ENCODE measurements around the gene ELOB.

The ELOB gene

DNA sequence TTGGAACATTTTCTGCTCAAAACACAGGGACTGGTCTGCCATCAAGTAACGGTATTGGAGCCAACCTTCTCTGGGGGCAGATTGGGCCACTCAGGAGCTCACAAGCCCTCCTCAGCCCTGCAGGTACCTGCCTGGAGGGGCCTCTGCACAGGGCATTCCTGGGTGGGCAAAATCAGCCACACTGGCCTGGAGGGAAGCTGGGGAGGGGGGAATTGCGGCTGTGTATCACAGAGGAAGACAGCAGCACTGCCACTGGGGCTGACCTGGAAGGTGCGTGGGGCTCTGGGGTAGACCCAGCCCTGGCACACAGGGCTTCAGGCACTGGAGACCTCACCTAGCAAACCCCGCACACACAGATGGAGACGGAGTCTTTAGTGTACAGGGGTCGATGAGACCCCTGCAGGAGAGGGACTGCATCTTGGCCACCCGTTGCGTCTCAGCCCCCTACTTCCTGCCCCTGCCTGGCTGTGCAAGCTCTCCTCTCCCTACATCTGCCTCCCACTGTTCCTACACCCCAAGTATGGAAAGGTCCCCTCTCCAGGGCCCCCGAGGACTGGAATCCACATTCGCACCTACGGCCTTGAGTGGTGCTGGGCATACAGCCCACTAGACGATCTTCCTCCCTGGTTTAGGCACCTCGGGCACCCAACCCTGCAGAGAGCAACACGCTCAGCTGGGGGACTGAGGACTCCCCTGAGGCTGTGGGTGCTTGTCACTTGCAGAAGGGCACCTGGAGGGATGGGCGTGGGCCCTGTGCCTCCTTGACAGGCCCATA, 31.8 kb downstream of the ELOB start:
- Histone ChIP-seq H2BK5ac (ENCODE audit: low read depth, low read length, poor library complexity) (no peak overlapping the region), H2AK5ac (ENCODE audit: low read length) (no peak overlapping the region), H3K18ac (ENCODE audit: low read length) (no peak overlapping the region), H2BK120ac (ENCODE audit: insufficient read depth, low read length, poor library complexity) (no peak overlapping the region), H3K9me3 (ENCODE audit: insufficient read depth, low read depth, low read length) (peaks cover 2% of the 10 kb centered on the region), H2AFZ (ENCODE audit: insufficient read depth, low read length, poor library complexity) (no peak overlapping the region), H3K27ac (ENCODE audit: low read depth, low read length) (no peak overlapping the region), H3K4me3 (ENCODE audit: low read depth, low read length) (no peak overlapping the region), H3K79me2 (ENCODE audit: control insufficient read depth, insufficient read depth, low read length, poor library complexity) (no peaks in the 10 kb centered on the region), H4K8ac (ENCODE audit: low read depth, low read length) (no peak overlapping the region), H3K23ac (ENCODE audit: low read length) (no peak overlapping the region), H3K9ac (ENCODE audit: low read length) (no peak overlapping the region), H3K4me2 (ENCODE audit: low read length) (no peak overlapping the region), H3K79me1 (ENCODE audit: low read length) (no peaks in the 10 kb centered on the region), H4K91ac (ENCODE audit: low read depth, low read length) (no peak overlapping the region), H4K12ac (ENCODE audit: low read depth, low read length) (no peak overlapping the region), H2BK12ac (ENCODE audit: low read length) (no peak overlapping the region), H3K4ac (ENCODE audit: low read depth, low read length) (no peak overlapping the region), H3K4me1 (ENCODE audit: control insufficient read depth in 1 of 2, insufficient read depth in 2 of 2, low read length in 2 of 2) (no peaks in the 10 kb centered on the region), H3K36me3 (ENCODE audit: control insufficient read depth in 1 of 2, insufficient read depth in 2 of 2, low read length in 2 of 2) (no peaks in the 10 kb centered on the region), H3K27me3 (ENCODE audit: insufficient read depth, low read length) (no peaks in the 10 kb centered on the region), H3K14ac (ENCODE audit: low read length) (no peak overlapping the region)
- WGBS (ENCODE audit: extremely low coverage, insufficient coverage, insufficient read length), result no CpG with 5 or more reads among the region's 15 CpGs
- no peak for DNase-seq

DNA sequence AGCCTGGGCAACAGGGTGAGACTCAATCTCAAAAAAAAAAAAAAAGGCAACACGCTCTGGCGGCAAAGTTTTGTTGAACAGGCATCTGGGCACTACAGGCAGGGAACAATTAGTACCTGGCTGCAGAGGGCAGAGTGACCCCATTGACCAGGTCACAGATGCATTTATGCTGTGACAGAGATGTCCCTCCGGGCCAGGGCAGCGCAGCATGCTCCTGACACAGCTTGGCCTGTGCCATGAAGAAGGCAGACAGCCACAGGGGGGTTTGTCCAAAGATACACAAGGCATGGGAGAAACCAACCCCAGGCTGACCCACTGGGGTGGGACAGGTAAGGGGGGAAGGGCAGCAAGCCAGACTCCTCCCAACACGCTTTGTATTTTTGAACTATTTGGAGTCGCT, 32.4 kb downstream of the ELOB start:
- Histone ChIP-seq H3K4me2 (ENCODE audit: low read length) (no peak overlapping the region), H2BK5ac (ENCODE audit: low read depth, low read length, poor library complexity) (no peak overlapping the region), H3K23ac (ENCODE audit: low read length) (no peak overlapping the region), H2BK12ac (ENCODE audit: low read length) (no peak overlapping the region), H2BK120ac (ENCODE audit: insufficient read depth, low read length, poor library complexity) (no peak overlapping the region), H3K4me3 (ENCODE audit: low read depth, low read length) (no peak overlapping the region), H2AFZ (ENCODE audit: insufficient read depth, low read length, poor library complexity) (no peak overlapping the region), H4K91ac (ENCODE audit: low read depth, low read length) (no peak overlapping the region), H3K9ac (ENCODE audit: low read length) (peak overlapping the region; percentile 38), H3K27ac (ENCODE audit: low read depth, low read length) (no peak overlapping the region), H3K4ac (ENCODE audit: low read depth, low read length) (no peak overlapping the region), H2AK5ac (ENCODE audit: low read length) (no peak overlapping the region), H3K4me1 (ENCODE audit: control insufficient read depth in 1 of 2, insufficient read depth in 2 of 2, low read length in 2 of 2) (no peaks in the 10 kb centered on the region), H3K79me1 (ENCODE audit: low read length) (no peaks in the 10 kb centered on the region), H3K18ac (ENCODE audit: low read length) (no peak overlapping the region), H3K27me3 (ENCODE audit: insufficient read depth, low read length) (no peaks in the 10 kb centered on the region), H4K12ac (ENCODE audit: low read depth, low read length) (no peak overlapping the region), H3K36me3 (ENCODE audit: control insufficient read depth in 1 of 2, insufficient read depth in 2 of 2, low read length in 2 of 2) (no peaks in the 10 kb centered on the region), H3K79me2 (ENCODE audit: control insufficient read depth, insufficient read depth, low read length, poor library complexity) (no peaks in the 10 kb centered on the region), H4K8ac (ENCODE audit: low read depth, low read length) (no peak overlapping the region), H3K9me3 (ENCODE audit: insufficient read depth, low read depth, low read length) (peaks cover 2% of the 10 kb centered on the region), H3K14ac (ENCODE audit: low read length) (no peak overlapping the region)
- DNase-seq, result no peak
- no CpG with 5 or more reads among the region's 6 CpGs for WGBS (ENCODE audit: extremely low coverage, insufficient coverage, insufficient read length)

DNA sequence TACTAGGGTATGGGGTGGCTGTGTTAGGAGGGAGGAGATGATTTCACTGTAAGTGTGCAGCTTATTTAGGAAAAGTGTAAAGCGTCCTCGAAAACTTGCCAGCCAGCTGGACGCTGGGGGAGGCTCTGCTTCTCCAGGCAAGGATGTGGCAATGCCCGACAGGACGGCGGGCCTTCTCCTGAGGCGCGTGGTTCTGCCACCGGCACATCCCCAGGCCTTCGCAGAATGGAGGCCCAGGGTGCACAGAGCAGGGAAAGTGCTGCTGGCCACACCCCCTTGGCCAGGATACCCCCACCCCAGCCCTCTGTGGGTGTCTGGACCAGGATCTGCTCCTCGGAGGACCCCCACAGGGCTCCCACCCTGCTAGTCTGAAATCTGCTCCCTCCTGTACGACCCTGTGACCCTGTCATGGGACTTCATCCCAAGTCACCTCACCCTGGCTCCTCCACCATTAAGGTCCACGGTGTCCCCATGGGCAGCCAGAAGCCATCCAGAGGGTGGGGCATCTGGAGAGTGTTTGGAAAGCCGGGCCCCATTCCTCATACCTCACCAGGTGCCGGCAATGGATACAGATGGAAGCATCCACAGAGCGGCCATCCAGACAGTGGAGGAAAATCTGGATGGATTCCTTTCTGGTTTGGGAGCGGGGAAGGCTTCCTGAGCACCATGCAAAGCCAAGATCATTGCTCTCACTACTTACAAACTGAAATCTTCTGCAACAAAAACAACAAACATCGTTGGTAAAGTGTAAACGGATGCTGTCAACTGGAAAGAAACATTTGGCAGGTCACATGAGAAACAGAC, 33.9 kb downstream of the ELOB start:
- no peaks in the 10 kb centered on the region for H3K36me3 ChIP-seq (ENCODE audit: control insufficient read depth in 1 of 2, insufficient read depth in 2 of 2, low read length in 2 of 2)
- no peaks in the 10 kb centered on the region for H3K27me3 ChIP-seq (ENCODE audit: insufficient read depth, low read length)
- no peak overlapping the region for H3K27ac ChIP-seq (ENCODE audit: low read depth, low read length)
- H2AK5ac ChIP-seq (ENCODE audit: low read length), result no peak overlapping the region
- no peak overlapping the region for H2AFZ ChIP-seq (ENCODE audit: insufficient read depth, low read length, poor library complexity)
- no CpG with 5 or more reads among the region's 19 CpGs for WGBS (ENCODE audit: extremely low coverage, insufficient coverage, insufficient read length)
- H3K18ac ChIP-seq (ENCODE audit: low read length), result no peak overlapping the region
- no peaks in the 10 kb centered on the region for H3K4me1 ChIP-seq (ENCODE audit: control insufficient read depth in 1 of 2, insufficient read depth in 2 of 2, low read length in 2 of 2)
- H3K4ac ChIP-seq (ENCODE audit: low read depth, low read length), result no peak overlapping the region
- peaks cover 2% of the 10 kb centered on the region for H3K9me3 ChIP-seq (ENCODE audit: insufficient read depth, low read depth, low read length)
- no peak overlapping the region for H3K9ac ChIP-seq (ENCODE audit: low read length)
- no peak overlapping the region for H2BK12ac ChIP-seq (ENCODE audit: low read length)
- no peak overlapping the region for H3K4me2 ChIP-seq (ENCODE audit: low read length)
- no peak overlapping the region for H2BK5ac ChIP-seq (ENCODE audit: low read depth, low read length, poor library complexity)
- H3K14ac ChIP-seq (ENCODE audit: low read length), result no peak overlapping the region
- no peaks in the 10 kb centered on the region for H3K79me2 ChIP-seq (ENCODE audit: control insufficient read depth, insufficient read depth, low read length, poor library complexity)
- H2BK120ac ChIP-seq (ENCODE audit: insufficient read depth, low read length, poor library complexity), result no peak overlapping the region
- DNase-seq, result no peak
- H3K79me1 ChIP-seq (ENCODE audit: low read length), result no peaks in the 10 kb centered on the region
- H3K4me3 ChIP-seq (ENCODE audit: low read depth, low read length), result no peak overlapping the region
- no peak overlapping the region for H4K12ac ChIP-seq (ENCODE audit: low read depth, low read length)
- H4K8ac ChIP-seq (ENCODE audit: low read depth, low read length), result no peak overlapping the region
- no peak overlapping the region for H4K91ac ChIP-seq (ENCODE audit: low read depth, low read length)
- H3K23ac ChIP-seq (ENCODE audit: low read length), result no peak overlapping the region

DNA sequence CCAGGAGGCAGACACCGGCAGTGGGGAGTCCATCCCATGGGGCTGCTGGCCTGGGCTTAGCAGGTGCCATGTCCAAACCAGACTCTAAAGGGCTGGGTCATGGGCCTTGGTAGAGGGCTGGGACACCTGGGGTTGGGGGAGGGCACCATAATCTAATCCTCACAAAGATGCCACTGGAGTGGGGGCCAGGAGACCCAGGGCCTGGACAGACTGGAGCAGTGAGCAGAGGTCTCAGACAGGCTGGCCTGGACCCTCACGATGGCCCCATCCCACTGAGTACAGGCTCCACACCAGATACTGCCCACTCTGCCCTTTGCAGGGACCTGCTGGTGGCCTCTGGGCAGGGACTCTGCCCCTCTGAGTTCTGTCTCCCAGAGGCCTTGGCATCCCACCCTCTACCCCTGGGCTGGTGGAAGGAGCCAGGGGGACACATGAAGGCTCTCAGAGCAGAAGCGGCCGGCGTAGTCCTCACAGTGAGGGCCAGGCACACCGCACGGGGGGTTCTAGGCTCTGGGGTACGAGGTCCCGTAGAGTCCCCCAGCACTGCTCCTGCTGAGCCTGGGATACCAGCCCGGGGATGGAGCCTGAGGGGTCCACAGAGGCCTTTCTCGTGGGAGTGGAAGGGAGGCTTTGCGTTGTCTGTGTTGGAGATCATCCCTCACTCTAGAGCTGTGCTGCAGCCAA, 34.6 kb downstream of the ELOB start:
- Histone ChIP-seq H3K27me3 (ENCODE audit: insufficient read depth, low read length) (no peaks in the 10 kb centered on the region), H3K4me2 (ENCODE audit: low read length) (no peak overlapping the region), H2AFZ (ENCODE audit: insufficient read depth, low read length, poor library complexity) (no peak overlapping the region), H3K79me1 (ENCODE audit: low read length) (no peaks in the 10 kb centered on the region), H2BK120ac (ENCODE audit: insufficient read depth, low read length, poor library complexity) (no peak overlapping the region), H3K79me2 (ENCODE audit: control insufficient read depth, insufficient read depth, low read length, poor library complexity) (no peaks in the 10 kb centered on the region), H3K9me3 (ENCODE audit: insufficient read depth, low read depth, low read length) (peaks cover 2% of the 10 kb centered on the region), H4K91ac (ENCODE audit: low read depth, low read length) (no peak overlapping the region), H3K36me3 (ENCODE audit: control insufficient read depth in 1 of 2, insufficient read depth in 2 of 2, low read length in 2 of 2) (no peaks in the 10 kb centered on the region), H2AK5ac (ENCODE audit: low read length) (no peak overlapping the region), H3K14ac (ENCODE audit: low read length) (no peak overlapping the region), H4K12ac (ENCODE audit: low read depth, low read length) (no peak overlapping the region), H3K18ac (ENCODE audit: low read length) (no peak overlapping the region), H3K23ac (ENCODE audit: low read length) (no peak overlapping the region), H2BK5ac (ENCODE audit: low read depth, low read length, poor library complexity) (no peak overlapping the region), H4K8ac (ENCODE audit: low read depth, low read length) (no peak overlapping the region), H3K9ac (ENCODE audit: low read length) (no peak overlapping the region), H3K4me1 (ENCODE audit: control insufficient read depth in 1 of 2, insufficient read depth in 2 of 2, low read length in 2 of 2) (no peaks in the 10 kb centered on the region), H3K4ac (ENCODE audit: low read depth, low read length) (no peak overlapping the region), H3K27ac (ENCODE audit: low read depth, low read length) (no peak overlapping the region), H3K4me3 (ENCODE audit: low read depth, low read length) (no peak overlapping the region), H2BK12ac (ENCODE audit: low read length) (no peak overlapping the region)
- no peak for DNase-seq
- no CpG with 5 or more reads among the region's 12 CpGs for WGBS (ENCODE audit: extremely low coverage, insufficient coverage, insufficient read length)

Data from trophoblast cell (in vitro differentiated cells and primary cell).